HEK293 (cell line): ENCODE measurements around the gene MBD3L3.

Experiments
- CTCF ChIA-PET: fragments of 350-600 bp; formaldehyde crosslinking; extraction: SDS; loops from one replicate; lab custom pipeline; 2021; ENCODE audit warnings: antibody characterized with exemption; lab: Yijun Ruan, JAX
- POLR2A ChIA-PET: fragments of 300-600 bp; formaldehyde crosslinking; extraction: SDS; loops from one replicate; lab custom pipeline; 2020; ENCODE audit warnings: antibody characterized with exemption, inconsistent platforms; lab: Yijun Ruan, JAX
- H3K27ac ChIP-seq: fragments of 200-500 bp; sonication (Bioruptor generic); 2 replicates; pipeline ENCODE4 v1.5.1; 2014; ENCODE audit warnings: low read depth, low read length, control low read depth, inconsistent platforms; ENCODE audit errors: extremely low read depth
- H3K36me3 ChIP-seq, 2 experiments: fragments of 200-500 bp in 1 of 2; sonication (Bioruptor generic) in 1 of 2; 1 replicate in 1 of 2; 2 replicates in 1 of 2; pipeline ENCODE4 v1.5.1; 2014 to 2017; ENCODE audit warnings: inconsistent platforms in 2 of 2, low read length in 2 of 2; ENCODE audit not compliant: control insufficient read depth in 2 of 2, insufficient read depth in 1 of 2
- H3K4me1 ChIP-seq: fragments of 200-500 bp; sonication (Bioruptor generic); 2 replicates; pipeline ENCODE4 v1.5.1; 2014; ENCODE audit warnings: mild to moderate bottlenecking, low read length, inconsistent platforms; ENCODE audit not compliant: control insufficient read depth, insufficient read depth
- H3K4me3 ChIP-seq: 2 replicates; pipeline ENCODE4 v1.5.1; 2011; ENCODE audit warnings: low read depth, mild to moderate bottlenecking, control low read depth, low read length, moderate library complexity
- H3K9me3 ChIP-seq: fragments of 200-500 bp; sonication (Bioruptor generic); 2 replicates; pipeline ENCODE4 v1.5.1; 2014; ENCODE audit warnings: low read depth, low read length, inconsistent platforms; ENCODE audit not compliant: control insufficient read depth, insufficient read depth
- ATF2 ChIP-seq: fragments of 450-650 bp; formaldehyde crosslinking; IDR thresholded peaks from 2 replicates; pipeline ENCODE4 v1.5.1; 2016; ENCODE audit warnings: missing biosample characterization, missing genetic modification characterization, low read depth
- BCL11B ChIP-seq: fragments of 450-650 bp; formaldehyde crosslinking; IDR thresholded peaks from 2 replicates; pipeline ENCODE4 v1.5.1; 2016; ENCODE audit warnings: low read depth, missing biosample characterization, missing genetic modification characterization
- BCL6B ChIP-seq: fragments of 450-650 bp; formaldehyde crosslinking; IDR thresholded peaks from 2 replicates; pipeline ENCODE4 v1.5.1; 2017; ENCODE audit warnings: missing biosample characterization, missing genetic modification characterization
- HIC1 ChIP-seq: fragments of 450-650 bp; formaldehyde crosslinking; IDR thresholded peaks from 2 replicates; pipeline ENCODE4 v1.5.1; 2016; ENCODE audit warnings: missing biosample characterization, missing genetic modification characterization
- KLF8 ChIP-seq: fragments of 450-650 bp; formaldehyde crosslinking; IDR thresholded peaks from 2 replicates; pipeline ENCODE4 v1.5.1; 2016; ENCODE audit warnings: missing biosample characterization, missing genetic modification characterization
- OVOL3 ChIP-seq: fragments of 450-650 bp; formaldehyde crosslinking; IDR thresholded peaks from 2 replicates; pipeline ENCODE4 v1.5.1; 2016; ENCODE audit warnings: missing biosample characterization, missing genetic modification characterization
- PRDM10 ChIP-seq: fragments of 450-650 bp; formaldehyde crosslinking; IDR thresholded peaks from 2 replicates; pipeline ENCODE4 v1.5.1; 2016; ENCODE audit warnings: missing biosample characterization, missing genetic modification characterization
- REPIN1 ChIP-seq: fragments of 450-650 bp; formaldehyde crosslinking; IDR thresholded peaks from 2 replicates; pipeline ENCODE4 v1.5.1; 2017; ENCODE audit warnings: missing biosample characterization, missing genetic modification characterization, low read depth
- SP3 ChIP-seq: fragments of 450-650 bp; formaldehyde crosslinking; IDR thresholded peaks from 2 replicates; pipeline ENCODE4 v1.5.1; 2016; ENCODE audit warnings: missing biosample characterization, missing genetic modification characterization
- SP7 ChIP-seq: fragments of 450-650 bp; formaldehyde crosslinking; IDR thresholded peaks from 2 replicates; pipeline ENCODE4 v1.5.1; 2016; ENCODE audit warnings: missing biosample characterization, missing genetic modification characterization
- ZBTB20 ChIP-seq: fragments of 450-650 bp; formaldehyde crosslinking; IDR thresholded peaks from 2 replicates; pipeline ENCODE4 v1.5.1; 2016; ENCODE audit warnings: missing biosample characterization, missing genetic modification characterization
- ZBTB7A ChIP-seq: fragments of 450-650 bp; formaldehyde crosslinking; IDR thresholded peaks from 2 replicates; pipeline ENCODE4 v1.5.1; 2016; ENCODE audit warnings: low read depth, missing biosample characterization, missing genetic modification characterization
- ZNF169 ChIP-seq: fragments of 450-650 bp; formaldehyde crosslinking; IDR thresholded peaks from 2 replicates; pipeline ENCODE4 v1.5.1; 2016; ENCODE audit warnings: missing biosample characterization, missing genetic modification characterization
- ZNF2 ChIP-seq: fragments of 450-650 bp; formaldehyde crosslinking; IDR thresholded peaks from 2 replicates; pipeline ENCODE4 v1.5.1; 2016; ENCODE audit warnings: missing biosample characterization, missing genetic modification characterization
- ZNF23 ChIP-seq: fragments of 450-650 bp; formaldehyde crosslinking; IDR thresholded peaks from 2 replicates; pipeline ENCODE4 v1.5.1; 2016; ENCODE audit warnings: missing biosample characterization, missing genetic modification characterization, borderline replicate concordance
- ZNF302 ChIP-seq: fragments of 450-650 bp; formaldehyde crosslinking; IDR thresholded peaks from 2 replicates; pipeline ENCODE4 v1.5.1; 2016; ENCODE audit warnings: missing biosample characterization, missing genetic modification characterization, low read depth
- ZNF394 ChIP-seq: fragments of 450-650 bp; formaldehyde crosslinking; IDR thresholded peaks from 2 replicates; pipeline ENCODE4 v1.5.1; 2016; ENCODE audit warnings: missing biosample characterization, missing genetic modification characterization, mild to moderate bottlenecking, moderate library complexity, borderline replicate concordance
- ZNF423 ChIP-seq: fragments of 450-650 bp; formaldehyde crosslinking; IDR thresholded peaks from 2 replicates; pipeline ENCODE4 v1.5.1; 2016; ENCODE audit warnings: missing biosample characterization, missing genetic modification characterization
- ZNF433 ChIP-seq: fragments of 450-650 bp; formaldehyde crosslinking; IDR thresholded peaks from 2 replicates; pipeline ENCODE4 v1.5.1; 2016; ENCODE audit warnings: missing biosample characterization, missing genetic modification characterization, low read depth
- ZNF530 ChIP-seq: fragments of 450-650 bp; formaldehyde crosslinking; IDR thresholded peaks from 2 replicates; pipeline ENCODE4 v1.5.1; 2016; ENCODE audit warnings: low read depth, missing biosample characterization, missing genetic modification characterization
- ZNF580 ChIP-seq: fragments of 450-650 bp; formaldehyde crosslinking; IDR thresholded peaks from 2 replicates; pipeline ENCODE4 v1.5.1; 2016; ENCODE audit warnings: missing biosample characterization, missing genetic modification characterization
- ZNF692 ChIP-seq: fragments of 450-650 bp; formaldehyde crosslinking; IDR thresholded peaks from 2 replicates; pipeline ENCODE4 v1.5.1; 2016; ENCODE audit warnings: missing biosample characterization, missing genetic modification characterization
- ZNF704 ChIP-seq: fragments of 450-650 bp; formaldehyde crosslinking; IDR thresholded peaks from 2 replicates; pipeline ENCODE4 v1.5.1; 2016; ENCODE audit warnings: missing biosample characterization, missing genetic modification characterization
- ZNF792 ChIP-seq: fragments of 450-650 bp; formaldehyde crosslinking; IDR thresholded peaks from 2 replicates; pipeline ENCODE4 v1.5.1; 2016; ENCODE audit warnings: missing biosample characterization, missing genetic modification characterization
- ZNF837 ChIP-seq: fragments of 450-650 bp; formaldehyde crosslinking; IDR thresholded peaks from 2 replicates; pipeline ENCODE4 v1.5.1; 2016; ENCODE audit warnings: missing biosample characterization, missing genetic modification characterization

MBD3L3 gene

GRCh38 chr19:7069042-7069903 lies 10.8 kb upstream of the MBD3L3 start, which contains the start of gene ZNF557 (continued):
- TF ChIP-seq ZNF692 (tag by site-specific recombination): peak; percentile 58; the same call in 1 of the 2 replicates
- TF ChIP-seq ZBTB20 (tag by site-specific recombination): peak; percentile 37; the same call in 1 of the 2 replicates
- no peak for TF ChIP-seq ZNF423
- peak; percentile 50; the same call in 1 of the 2 replicates for TF ChIP-seq PRDM10
- TF ChIP-seq ZNF433 (tag by site-specific recombination): no peak
- TF ChIP-seq ZNF394 (tag by site-specific recombination): peak; percentile 23; the same call in 1 of the 2 replicates
- no peak for TF ChIP-seq BCL11B
- TF ChIP-seq KLF8 (tag by site-specific recombination): peak; percentile 39; the same call in 1 of the 2 replicates
- TF ChIP-seq ZNF580 (tag by site-specific recombination): peak; percentile 93
- no peak for TF ChIP-seq ZNF837
- TF ChIP-seq OVOL3 (tag by site-specific recombination): no peak
- TF ChIP-seq ZNF169 (tag by site-specific recombination): no peak
- TF ChIP-seq ZNF2: peak; percentile 39; the same call in 1 of the 2 replicates
- TF ChIP-seq ZBTB7A: 0 out of 2 replicates have a peak, but pooled peaks have one; percentile 52
- no peak for TF ChIP-seq REPIN1 (tag by site-specific recombination)
- TF ChIP-seq ATF2 (tag by site-specific recombination): no peak
- peak; percentile 52; the same call in 1 of the 2 replicates for TF ChIP-seq SP7
- no peak for TF ChIP-seq ZNF704 (tag by site-specific recombination)

- no peak overlapping the region for H3K27ac ChIP-seq
- H3K4me1 ChIP-seq: no peaks in the 10 kb centered on the region
- H3K9me3 ChIP-seq: no peaks in the 10 kb centered on the region
- POLR2A ChIA-PET: interaction anchor here (0.6 to 2.6 kb wide), 9 partner anchors 9 to 437 kb away, joined by 3 to 30 read pairs (median 4); partner anchors contain the start of gene INSR
- CTCF ChIA-PET: interaction anchor here (0.6 to 1.3 kb wide), 5 partner anchors 13 to 612 kb away, joined by 3 to 5 read pairs (median 3); partner anchors contain the start of gene TRAPPC5
- peaks cover 6 to 25% of the 10 kb centered on the region in 2 experiments; a peak in 2 of 3 replicates for H3K36me3 ChIP-seq
- no peak overlapping the region; the same call in 1 of the 2 replicates for H3K4me3 ChIP-seq
- TF ChIP-seq ZNF792 (tag by site-specific recombination) (no peak), ZNF23 (tag by site-specific recombination) (no peak), SP3 (tag by site-specific recombination) (no peak), HIC1 (no peak), BCL6B (no peak), ZNF530 (tag by site-specific recombination) (no peak), ZNF302 (no peak)
Measured at GRCh38 chr19:7068599-7068998, 10.1 kb upstream of the MBD3L3 start.
